Erythroblast (primary cell): ENCODE data around the gene GPR137.
"Not testable (repeated sequence)": the region's sequence is repeated elsewhere in the genome, so short reads cannot be mapped to it uniquely, and the experiment has no call there.

Source experiments
- DNase-seq, 2 experiments: peaks; one replicate each; lab custom pipeline; 2025; lab: John Stamatoyannopoulos, UW
- GATA1 ChIP-seq: IDR thresholded peaks from 2 replicates; pipeline ENCODE4 v1.6.1; 2011; ENCODE audit warnings: low read depth, mild to moderate bottlenecking, control low read depth, low read length, moderate library complexity
- POLR2A ChIP-seq: IDR thresholded peaks from 2 replicates; pipeline ENCODE4 v1.6.1; 2011; ENCODE audit warnings: mild to moderate bottlenecking, low read length

Gene GPR137

GRCh38 chr11:64314146-64314804 is 28.6 kb downstream of the GPR137 start:
- DNase-seq = no peak
- TF ChIP-seq POLR2A = no peak
- no peak for TF ChIP-seq GATA1

GRCh38 chr11:64314805-64315561 is 29.3 kb downstream of the GPR137 start:
- no peak for DNase-seq
- TF ChIP-seq GATA1 (no peak), POLR2A (no peak)

- not testable (repeated sequence) for DNase-seq
Observed at GRCh38 chr11:64315667-64316526, 30.2 kb downstream of the GPR137 start.

- DNase-seq = peak; percentile 70 to 81
- no peak for TF ChIP-seq POLR2A
Observed at GRCh38 chr11:64316672-64317324, 31.1 kb downstream of the GPR137 start.

GRCh38 chr11:64317325-64317960 is 31.8 kb downstream of the GPR137 start, which contains the start of gene TRMT112:
TSS of gene TRMT112 (minus strand) at chr11:64317559. CDS start at chr11:64317526, 33 bp downstream.
- TF ChIP-seq POLR2A (peak; percentile 91), GATA1 (no peak)
- DNase-seq = peak; percentile 96 to 98

GRCh38 chr11:64317961-64318765 is 32.5 kb downstream of the GPR137 start, which contains the start of gene PRDX5:
TSS of gene PRDX5 (plus strand) at chr11:64318121. CDS start at chr11:64318216, 95 bp downstream.
- no peak for TF ChIP-seq GATA1
- TF ChIP-seq POLR2A = no peak
- DNase-seq = peak; percentile 99

- TF ChIP-seq GATA1 (no peak), POLR2A (no peak)
- peak in 1 of 2 experiments; percentile 69 for DNase-seq
Observed at GRCh38 chr11:64318766-64319761, 33.4 kb downstream of the GPR137 start.

- no peak for TF ChIP-seq POLR2A
- TF ChIP-seq GATA1 = no peak
- DNase-seq = no peak
Observed at GRCh38 chr11:64320556-64320955, 34.9 kb downstream of the GPR137 start.

- TF ChIP-seq GATA1 (no peak), POLR2A (no peak)
- no peak for DNase-seq
Observed at GRCh38 chr11:64321026-64321425, 35.4 kb downstream of the GPR137 start.

GRCh38 chr11:64321533-64321932 is 35.9 kb downstream of the GPR137 start:
- no peak for TF ChIP-seq GATA1
- TF ChIP-seq POLR2A = no peak
- no peak for DNase-seq

- DNase-seq = no peak
- no peak for TF ChIP-seq GATA1
- TF ChIP-seq POLR2A = no peak
Observed at GRCh38 chr11:64322925-64323260, 37.2 kb downstream of the GPR137 start.

GRCh38 chr11:64323373-64323772 is 37.7 kb downstream of the GPR137 start:
- TF ChIP-seq POLR2A (no peak), GATA1 (no peak)
- DNase-seq = no peak

GRCh38 chr11:64323984-64324383 is 38.3 kb downstream of the GPR137 start:
- DNase-seq = not testable (repeated sequence)
